Measurements from ENCODE around the gene ADD1. TPM values are rescaled to one million over a fixed set of nuclear protein-coding genes. Genes with fewer than 3 reads are reported as not detected.
A peak's percentile ranks its signal among the peaks of the same experiment; 100 is the strongest.

The ADD1 gene
- total and polyA plus RNA-seq, 4 experiments from 2014 or later, result 159 to 293 (median 230) TPM

GRCh38 chr4:2906218-2906617 is 62.6 kb downstream of the ADD1 start:
- ChIA-PET CTCF (ENCODE audit: partially characterized antibody) (no interaction called here), POLR2A (ENCODE audit: partially characterized antibody) (no interaction called here)
- peaks cover 52 to 85% of the 10 kb centered on the region in 2 donors for H3K36me3 Mint-ChIP-seq
- no peak overlapping the region for H3K4me3 ChIP-seq (ENCODE audit: low read length in 2 of 2)
- no peaks in the 10 kb centered on the region for H3K9me3 Mint-ChIP-seq
- peaks cover 12 to 30% (median 16%) of the 10 kb centered on the region in 4 donors for H3K4me1 Mint-ChIP-seq
- H3K27me3 ChIP-seq (ENCODE audit: insufficient read depth, low read length), result no peaks in the 10 kb centered on the region
- H3K27ac ChIP-seq (ENCODE audit: low read depth, low read length), result no peak overlapping the region
- H3K9me3 ChIP-seq (ENCODE audit: control insufficient read depth in 1 of 2, low read length in 2 of 2), result no peaks in the 10 kb centered on the region
- peak overlapping the region; percentile 39 to 93 (median 74) for H3K27ac Mint-ChIP-seq
- DNase-seq, result peak in 2 of 5 donors; percentile 9 to 19
- H3K4me3 Mint-ChIP-seq, result peak overlapping the region in 5 of 8 donors; percentile 18 to 60 (median 39)
- intact Hi-C loops (cut with micrococcal nuclease), result no loop called here
- peaks cover 23% of the 10 kb centered on the region for H3K4me1 ChIP-seq (ENCODE audit: insufficient read depth, low read length)
- peaks cover 78% of the 10 kb centered on the region for H3K36me3 ChIP-seq (ENCODE audit: insufficient read depth, low read length)
- H3K27me3 Mint-ChIP-seq, result no peaks in the 10 kb centered on the region

DNA sequence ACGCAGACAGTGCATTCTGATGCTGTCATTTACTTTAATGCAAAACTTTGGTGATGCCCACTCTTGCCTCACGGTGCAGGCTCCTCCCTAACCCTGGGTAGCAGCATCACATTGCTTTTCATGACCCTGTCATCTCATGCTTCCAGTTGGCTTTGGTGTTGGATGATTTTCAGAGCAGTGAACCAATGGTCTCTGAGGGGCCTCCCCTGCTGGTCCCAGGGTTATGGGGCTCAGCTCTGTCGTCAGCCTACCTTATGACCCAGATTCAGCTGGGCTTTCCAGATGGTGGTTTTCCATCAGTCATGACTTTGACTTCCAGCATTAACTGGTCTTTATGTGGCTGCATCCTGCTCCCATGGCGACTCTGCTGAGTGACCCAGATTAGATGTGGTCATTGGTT is 63.6 kb downstream of the ADD1 start:
- H3K4me1 ChIP-seq (ENCODE audit: insufficient read depth, low read length), result peaks cover 23% of the 10 kb centered on the region
- no peaks in the 10 kb centered on the region for H3K27me3 ChIP-seq (ENCODE audit: insufficient read depth, low read length)
- peaks cover 75% of the 10 kb centered on the region for H3K36me3 ChIP-seq (ENCODE audit: insufficient read depth, low read length)
- DNase-seq, result no peak
- Mint-ChIP-seq H3K36me3 (peaks cover 52 to 85% of the 10 kb centered on the region in 2 donors), H3K4me3 (no peak overlapping the region), H3K9me3 (no peaks in the 10 kb centered on the region), H3K27me3 (no peaks in the 10 kb centered on the region), H3K4me1 (peaks cover 12 to 30% (median 16%) of the 10 kb centered on the region in 4 donors), H3K27ac (peak overlapping the region in 5 of 7 donors; percentile 15 to 87 (median 70))
- H3K4me3 ChIP-seq (ENCODE audit: low read length in 2 of 2), result no peak overlapping the region
- no peak overlapping the region for H3K27ac ChIP-seq (ENCODE audit: low read depth, low read length)
- intact Hi-C loops (cut with micrococcal nuclease), result no loop called here
- CTCF ChIA-PET (ENCODE audit: partially characterized antibody), result no interaction called here
- H3K9me3 ChIP-seq (ENCODE audit: control insufficient read depth in 1 of 2, low read length in 2 of 2), result no peaks in the 10 kb centered on the region
- POLR2A ChIA-PET (ENCODE audit: partially characterized antibody), result no interaction called here

GRCh38 chr4:2907706-2908293 is 64.2 kb downstream of the ADD1 start:
- Mint-ChIP-seq H3K27ac (peak overlapping the region in 4 of 7 donors; percentile 22 to 87 (median 68)), H3K4me1 (peaks cover 12 to 30% (median 16%) of the 10 kb centered on the region in 4 donors), H3K36me3 (peaks cover 52 to 86% of the 10 kb centered on the region in 2 donors), H3K4me3 (no peak overlapping the region), H3K9me3 (no peaks in the 10 kb centered on the region), H3K27me3 (no peaks in the 10 kb centered on the region)
- no peak for DNase-seq
- H3K4me1 ChIP-seq (ENCODE audit: insufficient read depth, low read length), result peaks cover 23% of the 10 kb centered on the region
- H3K9me3 ChIP-seq (ENCODE audit: control insufficient read depth in 1 of 2, low read length in 2 of 2), result no peaks in the 10 kb centered on the region
- H3K36me3 ChIP-seq (ENCODE audit: insufficient read depth, low read length), result peaks cover 74% of the 10 kb centered on the region
- no peak overlapping the region for H3K27ac ChIP-seq (ENCODE audit: low read depth, low read length)
- ChIA-PET POLR2A (ENCODE audit: partially characterized antibody) (no interaction called here), CTCF (ENCODE audit: partially characterized antibody) (no interaction called here)
- H3K4me3 ChIP-seq (ENCODE audit: low read length in 2 of 2), result no peak overlapping the region
- no peaks in the 10 kb centered on the region for H3K27me3 ChIP-seq (ENCODE audit: insufficient read depth, low read length)
- intact Hi-C loops (cut with micrococcal nuclease), result no loop called here

DNA sequence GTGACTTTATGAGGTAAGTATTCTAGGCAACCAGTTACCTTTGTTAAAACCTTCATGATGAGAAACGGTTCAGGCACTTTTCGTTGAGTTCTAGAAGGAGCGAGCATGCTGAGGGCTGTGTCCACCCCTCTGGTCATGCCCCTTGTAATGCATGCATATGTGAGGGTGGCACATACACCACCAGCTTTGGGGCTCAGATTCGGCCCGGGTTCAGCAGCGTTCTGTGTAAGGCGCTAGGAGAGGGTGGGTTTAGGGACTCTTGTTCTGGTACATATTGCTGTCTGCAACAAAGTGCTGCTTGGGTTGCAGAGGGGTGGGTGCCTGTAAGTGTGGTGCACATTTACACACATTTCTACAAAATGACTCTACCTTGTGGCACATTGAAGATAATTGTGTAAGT is 65.0 kb downstream of the ADD1 start:
- no peaks in the 10 kb centered on the region for H3K9me3 Mint-ChIP-seq
- no peaks in the 10 kb centered on the region for H3K27me3 Mint-ChIP-seq
- no peak overlapping the region for H3K4me3 Mint-ChIP-seq
- peaks cover 13 to 30% (median 16%) of the 10 kb centered on the region in 4 donors for H3K4me1 Mint-ChIP-seq
- H3K27me3 ChIP-seq (ENCODE audit: insufficient read depth, low read length), result no peaks in the 10 kb centered on the region
- H3K4me3 ChIP-seq (ENCODE audit: low read length in 2 of 2), result no peak overlapping the region
- no peaks in the 10 kb centered on the region for H3K9me3 ChIP-seq (ENCODE audit: control insufficient read depth in 1 of 2, low read length in 2 of 2)
- ChIA-PET CTCF (ENCODE audit: partially characterized antibody) (no interaction called here), POLR2A (ENCODE audit: partially characterized antibody) (no interaction called here)
- intact Hi-C loops (cut with micrococcal nuclease), result no loop called here
- peaks cover 23% of the 10 kb centered on the region for H3K4me1 ChIP-seq (ENCODE audit: insufficient read depth, low read length)
- H3K36me3 Mint-ChIP-seq, result peaks cover 50 to 84% of the 10 kb centered on the region in 2 donors
- H3K27ac Mint-ChIP-seq, result peak overlapping the region in 4 of 7 donors; percentile 29 to 66 (median 65)
- H3K27ac ChIP-seq (ENCODE audit: low read depth, low read length), result no peak overlapping the region
- peaks cover 72% of the 10 kb centered on the region for H3K36me3 ChIP-seq (ENCODE audit: insufficient read depth, low read length)
- DNase-seq, result no peak

GRCh38 chr4:2909583-2909982 is 65.9 kb downstream of the ADD1 start:
- Histone ChIP-seq H3K9me3 (ENCODE audit: control insufficient read depth in 1 of 2, low read length in 2 of 2) (no peaks in the 10 kb centered on the region), H3K4me1 (ENCODE audit: insufficient read depth, low read length) (peaks cover 23% of the 10 kb centered on the region), H3K27me3 (ENCODE audit: insufficient read depth, low read length) (no peaks in the 10 kb centered on the region), H3K4me3 (ENCODE audit: low read length in 2 of 2) (no peak overlapping the region), H3K36me3 (ENCODE audit: insufficient read depth, low read length) (peaks cover 71% of the 10 kb centered on the region), H3K27ac (ENCODE audit: low read depth, low read length) (no peak overlapping the region)
- Mint-ChIP-seq H3K4me1 (peaks cover 13 to 35% (median 16%) of the 10 kb centered on the region in 4 donors), H3K27ac (peak overlapping the region in 1 of 7 donors; percentile 74), H3K36me3 (peaks cover 55 to 82% of the 10 kb centered on the region in 2 donors), H3K9me3 (no peaks in the 10 kb centered on the region), H3K4me3 (no peak overlapping the region), H3K27me3 (no peaks in the 10 kb centered on the region)
- no peak for DNase-seq
- ChIA-PET CTCF (ENCODE audit: partially characterized antibody) (no interaction called here), POLR2A (ENCODE audit: partially characterized antibody) (interaction anchor here (0.8 kb wide), 1 partner anchor 159 kb away, joined by 4 read pairs; no protein-coding TSS in a partner anchor)
- intact Hi-C loops (cut with micrococcal nuclease), result no loop called here

- Histone ChIP-seq H3K4me3 (ENCODE audit: low read length in 2 of 2) (no peak overlapping the region), H3K36me3 (ENCODE audit: insufficient read depth, low read length) (peaks cover 68% of the 10 kb centered on the region), H3K27me3 (ENCODE audit: insufficient read depth, low read length) (no peaks in the 10 kb centered on the region), H3K27ac (ENCODE audit: low read depth, low read length) (no peak overlapping the region), H3K4me1 (ENCODE audit: insufficient read depth, low read length) (peaks cover 23% of the 10 kb centered on the region), H3K9me3 (ENCODE audit: control insufficient read depth in 1 of 2, low read length in 2 of 2) (no peaks in the 10 kb centered on the region)
- Mint-ChIP-seq H3K27me3 (no peaks in the 10 kb centered on the region), H3K9me3 (no peaks in the 10 kb centered on the region), H3K27ac (peak overlapping the region in 4 of 7 donors; percentile 6 to 61 (median 30)), H3K4me1 (peaks cover 12 to 38% (median 15%) of the 10 kb centered on the region in 4 donors), H3K36me3 (peaks cover 54 to 80% of the 10 kb centered on the region in 2 donors), H3K4me3 (peak overlapping the region in 1 of 8 donors; percentile 39)
- intact Hi-C loops (cut with micrococcal nuclease), result no loop called here
- CTCF ChIA-PET (ENCODE audit: partially characterized antibody), result no interaction called here
- no peak for DNase-seq
- POLR2A ChIA-PET (ENCODE audit: partially characterized antibody), result no interaction called here
These were observed 66.8 kb downstream of the ADD1 start for GRCh38 chr4:2910409-2910808.

GRCh38 chr4:2911868-2912267 is 68.2 kb downstream of the ADD1 start:
- Mint-ChIP-seq H3K27me3 (no peaks in the 10 kb centered on the region), H3K4me3 (no peak overlapping the region), H3K27ac (no peak overlapping the region), H3K36me3 (peaks cover 49 to 76% of the 10 kb centered on the region in 2 donors), H3K4me1 (peaks cover 2 to 23% (median 7%) of the 10 kb centered on the region in 4 donors), H3K9me3 (no peaks in the 10 kb centered on the region)
- no peaks in the 10 kb centered on the region for H3K27me3 ChIP-seq (ENCODE audit: insufficient read depth, low read length)
- ChIA-PET CTCF (ENCODE audit: partially characterized antibody) (no interaction called here), POLR2A (ENCODE audit: partially characterized antibody) (interaction anchor here (1.3 kb wide), 1 partner anchor 16 kb away, joined by 3 read pairs; no protein-coding TSS in a partner anchor)
- H3K9me3 ChIP-seq (ENCODE audit: control insufficient read depth in 1 of 2, low read length in 2 of 2), result no peaks in the 10 kb centered on the region
- H3K4me3 ChIP-seq (ENCODE audit: low read length in 2 of 2), result no peak overlapping the region
- H3K27ac ChIP-seq (ENCODE audit: low read depth, low read length), result no peak overlapping the region
- intact Hi-C loops (cut with micrococcal nuclease), result no loop called here
- DNase-seq, result no peak
- H3K36me3 ChIP-seq (ENCODE audit: insufficient read depth, low read length), result peaks cover 58% of the 10 kb centered on the region
- H3K4me1 ChIP-seq (ENCODE audit: insufficient read depth, low read length), result peaks cover 13% of the 10 kb centered on the region
